Measurements from ENCODE around the gene AKT3.
"Not testable (repeated sequence)": the region's sequence is repeated elsewhere in the genome, so short reads cannot be mapped to it uniquely, and the experiment has no call there.

AKT3 gene

DNA sequence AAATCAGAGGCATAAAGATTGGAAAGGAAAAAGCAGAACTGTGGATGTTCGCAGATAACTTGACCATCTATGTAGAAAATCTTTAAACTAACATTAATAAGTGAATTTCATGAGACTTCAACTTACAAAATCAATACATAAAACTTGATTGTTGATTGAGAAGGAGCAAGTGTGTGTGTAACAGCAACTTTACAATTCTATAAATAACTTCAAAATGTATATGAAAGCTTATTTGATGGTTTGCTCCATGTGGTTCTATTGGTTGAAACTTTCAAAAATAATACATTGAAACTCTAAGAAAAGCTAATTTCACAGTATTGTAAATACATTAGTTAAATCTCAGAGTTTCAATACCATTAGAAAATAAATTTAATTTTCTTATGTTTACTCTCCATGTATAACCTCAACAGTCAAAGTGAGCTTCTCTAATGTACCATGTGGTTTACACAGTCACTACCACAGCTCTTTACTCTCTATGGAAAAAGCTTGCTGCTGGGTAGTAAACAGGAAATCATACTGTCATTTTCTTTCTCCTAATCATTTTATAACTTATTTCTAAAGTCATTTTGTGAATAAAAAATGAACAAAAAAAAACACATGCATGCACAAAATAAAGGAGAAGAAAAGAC is 12.0 kb downstream of the AKT3 start:
- Histone ChIP-seq H3K9ac (ENCODE audit: low read depth, low read length) (no peak overlapping the region), H3K4me3 (ENCODE audit: low read depth, low read length) (no peak overlapping the region)

DNA sequence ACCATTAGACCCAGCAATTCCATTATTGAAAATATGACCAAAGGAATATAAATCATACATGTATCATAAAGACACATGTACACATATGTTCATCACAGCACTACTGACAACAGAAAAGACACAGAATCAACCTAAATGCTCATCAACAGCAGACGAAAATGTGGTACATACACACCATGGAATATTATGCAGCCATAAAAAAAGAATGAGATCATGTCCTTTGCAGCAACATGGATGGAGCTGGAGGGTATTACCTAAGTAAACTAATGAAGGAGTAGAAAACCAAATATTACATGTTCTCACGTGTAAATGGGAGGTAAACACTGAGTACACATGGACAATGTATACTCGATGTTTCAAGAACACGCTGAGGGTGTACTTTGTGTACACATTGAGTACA is 15.9 kb downstream of the AKT3 start:
- Histone ChIP-seq H3K4me3 (ENCODE audit: low read depth, low read length) (no peak overlapping the region), H3K9me3 (ENCODE audit: control insufficient read depth, insufficient read depth, low read length) (no peaks in the 10 kb centered on the region), H3K27me3 (ENCODE audit: control insufficient read depth, insufficient read depth, low read length) (no peaks in the 10 kb centered on the region), H3K9ac (ENCODE audit: low read depth, low read length) (no peak overlapping the region), H3K4me1 (ENCODE audit: control insufficient read depth, insufficient read depth, low read length) (no peaks in the 10 kb centered on the region), H3K36me3 (ENCODE audit: control insufficient read depth, insufficient read depth, low read length) (no peaks in the 10 kb centered on the region)

More for the DNA sequence above, 12.0 kb downstream of the AKT3 start:
- Histone ChIP-seq H3K27me3 (ENCODE audit: control insufficient read depth, insufficient read depth, low read length) (no peaks in the 10 kb centered on the region), H3K36me3 (ENCODE audit: control insufficient read depth, insufficient read depth, low read length) (no peaks in the 10 kb centered on the region), H3K4me1 (ENCODE audit: control insufficient read depth, insufficient read depth, low read length) (no peaks in the 10 kb centered on the region), H3K9me3 (ENCODE audit: control insufficient read depth, insufficient read depth, low read length) (no peaks in the 10 kb centered on the region)

DNA sequence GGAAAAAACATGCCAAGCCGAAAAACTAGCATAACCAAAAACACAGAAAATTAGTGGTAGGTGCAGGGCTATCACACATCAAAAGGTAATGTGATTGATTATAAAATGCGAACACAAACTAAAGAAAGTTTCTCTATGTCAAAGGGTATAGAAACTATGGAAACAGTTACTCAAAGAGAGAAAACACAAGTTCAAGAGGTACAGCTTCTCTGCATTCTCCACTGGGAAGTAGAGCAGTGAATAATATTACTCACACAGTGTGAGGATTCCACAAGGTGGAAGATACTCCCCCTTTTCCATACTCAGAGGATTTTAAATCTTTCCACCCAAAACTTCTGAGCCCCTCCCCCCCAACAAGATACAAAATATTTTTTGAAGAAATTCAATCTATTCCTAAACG is 18.6 kb downstream of the AKT3 start:
- Histone ChIP-seq H3K9me3 (ENCODE audit: control insufficient read depth, insufficient read depth, low read length) (no peaks in the 10 kb centered on the region), H3K4me1 (ENCODE audit: control insufficient read depth, insufficient read depth, low read length) (no peaks in the 10 kb centered on the region), H3K4me3 (ENCODE audit: low read depth, low read length) (no peak overlapping the region), H3K9ac (ENCODE audit: low read depth, low read length) (no peak overlapping the region), H3K27me3 (ENCODE audit: control insufficient read depth, insufficient read depth, low read length) (no peaks in the 10 kb centered on the region), H3K36me3 (ENCODE audit: control insufficient read depth, insufficient read depth, low read length) (no peaks in the 10 kb centered on the region)

DNA sequence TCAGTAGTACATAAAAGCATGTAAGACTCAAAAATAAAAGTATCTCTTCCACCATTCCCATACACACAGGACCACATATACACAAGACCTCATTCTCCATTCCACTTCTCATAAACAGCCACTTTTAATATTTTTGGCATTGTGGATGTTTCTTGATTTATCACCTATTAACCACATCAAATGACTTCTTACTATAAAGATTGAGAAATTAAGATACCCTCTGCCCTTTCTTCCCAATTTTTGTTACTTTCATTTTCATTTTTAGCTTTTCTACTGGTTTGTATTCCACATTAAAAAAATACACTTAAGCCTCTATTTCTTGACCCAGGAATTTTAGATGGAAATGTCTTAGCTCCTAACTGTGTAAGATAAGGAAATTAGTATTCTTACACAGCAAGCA is 22.8 kb downstream of the AKT3 start:
- Histone ChIP-seq H3K9ac (ENCODE audit: low read depth, low read length) (no peak overlapping the region), H3K4me1 (ENCODE audit: control insufficient read depth, insufficient read depth, low read length) (no peaks in the 10 kb centered on the region), H3K27me3 (ENCODE audit: control insufficient read depth, insufficient read depth, low read length) (no peaks in the 10 kb centered on the region), H3K9me3 (ENCODE audit: control insufficient read depth, insufficient read depth, low read length) (no peaks in the 10 kb centered on the region), H3K36me3 (ENCODE audit: control insufficient read depth, insufficient read depth, low read length) (no peaks in the 10 kb centered on the region), H3K4me3 (ENCODE audit: low read depth, low read length) (no peak overlapping the region)

DNA sequence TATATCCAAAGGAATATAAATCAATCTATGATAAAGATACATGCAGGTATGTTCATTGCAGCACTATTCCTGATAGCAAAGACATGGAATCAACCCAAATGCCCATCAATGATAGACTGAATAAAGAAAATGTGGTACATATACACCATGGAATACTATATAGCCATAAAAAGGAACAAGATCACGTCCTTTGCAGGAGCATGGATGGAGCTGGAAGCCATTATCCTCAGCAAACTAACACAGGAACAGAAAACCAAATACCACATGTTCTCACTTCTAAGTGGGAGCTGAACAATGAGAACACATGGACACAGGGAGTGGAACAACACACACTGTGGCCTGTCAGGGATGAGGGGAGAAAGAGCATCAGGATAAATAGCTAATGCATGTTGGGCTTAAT is 25.1 kb downstream of the AKT3 start:
- not testable (repeated sequence) for H3K27me3 ChIP-seq (ENCODE audit: control insufficient read depth, insufficient read depth, low read length); H3K36me3 ChIP-seq (ENCODE audit: control insufficient read depth, insufficient read depth, low read length); H3K9ac ChIP-seq (ENCODE audit: low read depth, low read length); H3K4me3 ChIP-seq (ENCODE audit: low read depth, low read length); H3K9me3 ChIP-seq (ENCODE audit: control insufficient read depth, insufficient read depth, low read length); H3K4me1 ChIP-seq (ENCODE audit: control insufficient read depth, insufficient read depth, low read length)

DNA sequence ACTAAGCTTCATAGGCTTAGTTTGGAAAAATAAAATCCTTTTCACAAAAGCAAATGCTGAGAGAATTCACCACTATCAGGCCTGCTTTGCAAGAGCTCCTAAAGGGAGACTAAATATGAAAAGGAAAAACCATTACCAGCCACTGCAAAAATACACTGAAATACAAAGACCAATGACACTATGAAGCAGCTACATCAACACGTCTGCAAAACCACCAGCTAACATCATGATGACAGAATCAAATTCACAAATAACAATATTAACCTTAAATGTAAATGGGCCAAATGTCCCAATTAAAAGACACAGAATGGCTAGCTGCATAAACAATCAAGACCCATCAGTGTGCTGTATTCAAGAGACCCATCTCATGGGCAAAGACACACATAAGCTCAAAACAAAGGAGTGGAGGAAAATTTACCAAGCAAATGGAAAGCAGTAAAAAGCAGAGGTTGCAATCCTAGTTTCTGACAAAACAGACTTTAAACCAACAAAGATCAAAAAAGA is 28.8 kb downstream of the AKT3 start:
- Histone ChIP-seq H3K4me3 (ENCODE audit: low read depth, low read length) (no peak overlapping the region), H3K4me1 (ENCODE audit: control insufficient read depth, insufficient read depth, low read length) (peaks cover 2% of the 10 kb centered on the region), H3K27me3 (ENCODE audit: control insufficient read depth, insufficient read depth, low read length) (no peaks in the 10 kb centered on the region), H3K36me3 (ENCODE audit: control insufficient read depth, insufficient read depth, low read length) (no peaks in the 10 kb centered on the region), H3K9me3 (ENCODE audit: control insufficient read depth, insufficient read depth, low read length) (no peaks in the 10 kb centered on the region), H3K9ac (ENCODE audit: low read depth, low read length) (no peak overlapping the region)

DNA sequence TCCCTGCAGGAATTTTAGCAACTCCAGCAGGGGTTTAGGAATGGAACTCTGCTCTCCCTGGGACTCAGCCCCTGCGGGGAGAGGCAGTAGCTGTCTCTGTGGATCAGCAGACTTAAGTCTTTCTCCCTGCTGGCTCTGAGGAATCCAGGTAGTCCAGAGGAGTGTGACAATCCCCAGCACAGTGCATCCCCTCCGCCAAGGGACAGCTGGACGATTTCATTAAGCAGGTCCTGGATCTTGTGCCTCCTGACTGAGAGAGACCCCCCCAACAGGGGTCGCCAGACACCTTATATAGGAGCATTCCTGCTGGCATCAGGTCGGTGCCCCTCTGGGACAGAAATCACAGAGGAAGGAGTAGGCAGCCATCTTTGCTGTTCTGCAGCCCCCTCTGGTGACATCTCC is 30.6 kb downstream of the AKT3 start:
- Histone ChIP-seq H3K27me3 (ENCODE audit: control insufficient read depth, insufficient read depth, low read length) (no peaks in the 10 kb centered on the region), H3K4me1 (ENCODE audit: control insufficient read depth, insufficient read depth, low read length) (peaks cover 2% of the 10 kb centered on the region), H3K9me3 (ENCODE audit: control insufficient read depth, insufficient read depth, low read length) (no peaks in the 10 kb centered on the region), H3K36me3 (ENCODE audit: control insufficient read depth, insufficient read depth, low read length) (no peaks in the 10 kb centered on the region), H3K4me3 (ENCODE audit: low read depth, low read length) (no peak overlapping the region), H3K9ac (ENCODE audit: low read depth, low read length) (no peak overlapping the region)

DNA sequence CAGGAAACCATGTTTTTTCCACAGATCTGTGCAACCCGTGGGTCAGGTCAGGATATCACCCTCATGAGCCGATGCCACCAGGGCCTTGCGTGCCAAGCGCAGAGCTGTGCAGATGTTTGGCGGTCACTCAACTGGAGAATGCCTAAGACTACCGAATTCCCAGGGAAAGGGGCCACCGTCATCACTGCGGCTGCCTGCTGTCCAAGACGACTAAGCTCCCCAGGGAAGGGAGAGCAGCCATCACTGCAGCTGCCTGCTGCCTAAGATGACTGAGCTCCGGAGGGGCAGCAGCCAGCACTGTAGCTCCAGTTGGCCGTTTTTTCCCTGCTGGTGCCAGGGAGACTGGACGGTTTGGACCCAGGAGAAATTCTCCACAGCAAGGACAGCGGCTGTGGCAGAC is 31.1 kb downstream of the AKT3 start:
- H3K4me3 ChIP-seq (ENCODE audit: low read depth, low read length): no peak overlapping the region
- peaks cover 2% of the 10 kb centered on the region for H3K4me1 ChIP-seq (ENCODE audit: control insufficient read depth, insufficient read depth, low read length)
- no peaks in the 10 kb centered on the region for H3K36me3 ChIP-seq (ENCODE audit: control insufficient read depth, insufficient read depth, low read length)
- no peaks in the 10 kb centered on the region for H3K9me3 ChIP-seq (ENCODE audit: control insufficient read depth, insufficient read depth, low read length)
- no peak overlapping the region for H3K9ac ChIP-seq (ENCODE audit: low read depth, low read length)
- no peaks in the 10 kb centered on the region for H3K27me3 ChIP-seq (ENCODE audit: control insufficient read depth, insufficient read depth, low read length)

DNA sequence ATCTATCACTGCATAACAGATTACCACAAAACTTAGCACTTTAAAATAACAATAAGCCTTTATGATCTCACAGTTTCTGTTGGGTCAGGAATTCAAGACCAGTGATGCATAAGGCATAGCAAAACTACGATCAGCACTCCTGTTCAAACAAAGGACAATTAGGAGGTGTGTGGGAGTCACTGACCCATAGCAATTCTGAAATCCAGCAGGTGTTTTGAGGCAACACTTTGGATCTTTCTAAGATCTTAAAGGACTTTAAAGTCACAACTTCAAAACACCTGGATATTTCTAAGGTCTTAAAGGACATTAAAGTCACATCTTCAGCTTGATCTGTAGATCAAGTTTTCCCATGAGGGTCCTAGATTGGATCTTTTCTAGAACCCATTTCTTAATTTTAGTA is 35.3 kb downstream of the AKT3 start:
- Histone ChIP-seq H3K9ac (ENCODE audit: low read depth, low read length) (no peak overlapping the region), H3K4me3 (ENCODE audit: low read depth, low read length) (no peak overlapping the region), H3K27me3 (ENCODE audit: control insufficient read depth, insufficient read depth, low read length) (no peaks in the 10 kb centered on the region), H3K9me3 (ENCODE audit: control insufficient read depth, insufficient read depth, low read length) (no peaks in the 10 kb centered on the region), H3K36me3 (ENCODE audit: control insufficient read depth, insufficient read depth, low read length) (no peaks in the 10 kb centered on the region), H3K4me1 (ENCODE audit: control insufficient read depth, insufficient read depth, low read length) (peaks cover 2% of the 10 kb centered on the region)

DNA sequence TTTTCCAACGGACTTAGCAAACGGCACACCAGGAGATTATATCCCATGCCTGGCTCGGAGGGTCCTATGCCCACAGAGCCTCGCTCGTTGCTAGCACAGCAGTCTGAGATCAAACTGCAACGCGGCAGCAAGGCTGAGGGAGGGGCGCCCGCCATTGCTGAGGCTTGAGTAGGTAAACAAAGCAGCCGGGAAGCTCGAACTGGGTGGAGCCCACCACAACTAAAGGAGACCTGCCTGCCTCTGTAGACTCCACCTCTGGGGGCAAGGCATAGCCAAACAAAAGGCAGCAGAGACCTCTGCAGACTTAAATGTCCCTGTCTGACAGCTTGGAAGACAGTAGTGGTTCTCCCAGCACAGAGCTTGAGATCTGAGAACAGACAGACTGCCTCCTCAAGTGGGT is 42.7 kb downstream of the AKT3 start:
- not testable (repeated sequence) for H3K4me1 ChIP-seq (ENCODE audit: control insufficient read depth, insufficient read depth, low read length); H3K27me3 ChIP-seq (ENCODE audit: control insufficient read depth, insufficient read depth, low read length); H3K9me3 ChIP-seq (ENCODE audit: control insufficient read depth, insufficient read depth, low read length); H3K9ac ChIP-seq (ENCODE audit: low read depth, low read length); H3K4me3 ChIP-seq (ENCODE audit: low read depth, low read length); H3K36me3 ChIP-seq (ENCODE audit: control insufficient read depth, insufficient read depth, low read length)

DNA sequence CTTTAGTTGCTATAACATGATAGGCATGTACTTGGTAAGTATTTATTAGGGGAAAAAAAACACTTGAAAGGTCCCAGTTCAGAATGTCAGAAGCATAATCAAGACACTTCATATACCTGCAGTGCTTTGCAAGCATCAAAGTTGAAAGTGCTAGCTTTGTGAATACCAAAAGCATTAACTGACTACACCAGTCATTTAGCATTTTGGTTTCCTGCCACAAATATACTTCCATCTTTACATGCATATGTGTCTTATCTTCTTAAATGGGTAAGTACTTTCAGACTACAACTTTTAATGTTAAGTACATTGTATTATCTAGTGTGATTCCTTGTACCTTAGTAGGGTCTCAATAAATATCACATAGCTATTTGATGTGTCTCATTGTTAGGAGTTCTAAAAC is 43.7 kb downstream of the AKT3 start:
- Histone ChIP-seq H3K4me1 (ENCODE audit: control insufficient read depth, insufficient read depth, low read length) (no peaks in the 10 kb centered on the region), H3K27me3 (ENCODE audit: control insufficient read depth, insufficient read depth, low read length) (no peaks in the 10 kb centered on the region), H3K9ac (ENCODE audit: low read depth, low read length) (no peak overlapping the region), H3K36me3 (ENCODE audit: control insufficient read depth, insufficient read depth, low read length) (no peaks in the 10 kb centered on the region), H3K9me3 (ENCODE audit: control insufficient read depth, insufficient read depth, low read length) (peaks cover 5% of the 10 kb centered on the region), H3K4me3 (ENCODE audit: low read depth, low read length) (no peak overlapping the region)

DNA sequence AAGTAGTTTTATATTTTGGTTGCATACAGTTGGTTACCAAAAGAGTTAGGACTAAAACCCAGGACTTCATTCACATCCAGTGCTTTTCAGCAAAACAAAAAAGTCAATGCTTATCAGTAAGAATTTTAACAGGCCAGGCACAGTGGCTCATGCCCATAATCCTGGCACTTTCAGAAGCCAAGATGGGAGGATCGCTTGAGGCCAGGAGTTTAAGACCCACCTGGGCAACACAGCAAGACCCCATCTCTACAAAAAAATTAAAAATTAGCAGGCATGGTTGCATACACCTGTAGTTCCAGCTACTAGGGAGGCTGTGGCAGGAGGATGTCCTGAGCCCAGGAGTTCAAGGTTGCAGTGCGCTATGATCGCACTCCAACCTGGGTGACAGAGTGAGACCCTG is 47.3 kb downstream of the AKT3 start:
- H3K9me3 ChIP-seq (ENCODE audit: control insufficient read depth, insufficient read depth, low read length): peaks cover 5% of the 10 kb centered on the region
- no peaks in the 10 kb centered on the region for H3K36me3 ChIP-seq (ENCODE audit: control insufficient read depth, insufficient read depth, low read length)
- no peak overlapping the region for H3K4me3 ChIP-seq (ENCODE audit: low read depth, low read length)
- no peaks in the 10 kb centered on the region for H3K27me3 ChIP-seq (ENCODE audit: control insufficient read depth, insufficient read depth, low read length)
- H3K9ac ChIP-seq (ENCODE audit: low read depth, low read length): no peak overlapping the region
- no peaks in the 10 kb centered on the region for H3K4me1 ChIP-seq (ENCODE audit: control insufficient read depth, insufficient read depth, low read length)
